GM19467 (cell line): ENCODE data around the gene KCNK3.
"Not testable (repeated sequence)": the region's sequence is repeated elsewhere in the genome, so short reads cannot be mapped to it uniquely, and the experiment has no call there.

Experiments used
- ATAC-seq: cut with Tn5 transposase; IDR thresholded peaks from one replicate; pipeline ENCODE4 v1.9.1; 2021; ENCODE audit warnings: mild to moderate bottlenecking, moderate library complexity; ENCODE audit not compliant: unreplicated experiment

KCNK3 gene

GRCh38 chr2:26692279-26692896 is at the start of gene KCNK3:
Gene KCNK3 (plus strand): TSS chr2:26692722. CDS start chr2:26692876, 154 bp downstream.
- no peak for ATAC-seq

- no peak for ATAC-seq
Measured at GRCh38 chr2:26644188-26644835, 48.2 kb upstream of the KCNK3 start.

GRCh38 chr2:26645762-26646161 is 46.8 kb upstream of the KCNK3 start:
- no peak for ATAC-seq

- ATAC-seq: no peak
Measured at GRCh38 chr2:26646986-26647672, 45.4 kb upstream of the KCNK3 start.

GRCh38 chr2:26647981-26648380 is 44.5 kb upstream of the KCNK3 start:
- no peak for ATAC-seq

- no peak for ATAC-seq
Measured at GRCh38 chr2:26648516-26648915, 44.0 kb upstream of the KCNK3 start.

GRCh38 chr2:26649322-26649721 is 43.2 kb upstream of the KCNK3 start:
- ATAC-seq: no peak

GRCh38 chr2:26649992-26650712 is 42.4 kb upstream of the KCNK3 start:
- ATAC-seq: no peak

- ATAC-seq: no peak
Measured at GRCh38 chr2:26650713-26651469, 41.6 kb upstream of the KCNK3 start.

GRCh38 chr2:26651470-26651771 is 41.1 kb upstream of the KCNK3 start:
- no peak for ATAC-seq

GRCh38 chr2:26651799-26652198 is 40.7 kb upstream of the KCNK3 start:
- no peak for ATAC-seq

GRCh38 chr2:26652361-26653041 is 40.0 kb upstream of the KCNK3 start:
- ATAC-seq: no peak

GRCh38 chr2:26653207-26654060 is 39.1 kb upstream of the KCNK3 start:
- ATAC-seq: no peak

GRCh38 chr2:26654061-26654340 is 38.5 kb upstream of the KCNK3 start:
- no peak for ATAC-seq

GRCh38 chr2:26655120-26655519 is 37.4 kb upstream of the KCNK3 start:
- ATAC-seq: not testable (repeated sequence)

GRCh38 chr2:26655611-26656195 is 36.8 kb upstream of the KCNK3 start:
- no peak for ATAC-seq

GRCh38 chr2:26657265-26657664 is 35.3 kb upstream of the KCNK3 start:
- ATAC-seq: no peak

- no peak for ATAC-seq
Measured at GRCh38 chr2:26658691-26659346, 33.7 kb upstream of the KCNK3 start.
